Suprapubic skin (tissue), 4 donors: Measurements from ENCODE around the gene ALCAM.

Experiments
- POLR2A ChIP-seq, 2 donors: fragments of 450-650 bp; IDR thresholded peaks; one replicate each; pipeline ENCODE4 v1.6.1; 2017; ENCODE audit warnings: antibody characterized with exemption in 2 of 2, mild to moderate bottlenecking in 2 of 2, moderate library complexity in 2 of 2
- POLR2AphosphoS5 ChIP-seq, 3 donors: sonication (generic); formaldehyde crosslinking; IDR thresholded peaks; one replicate each; pipeline ENCODE4 v1.6.1; 2017; ENCODE audit warnings: antibody characterized with exemption in 3 of 3
- TF ChIP-seq, protein P1 (sequence below), 2 donors: fragments of 200-600 bp in 1 of 2; fragments of 450-650 bp in 1 of 2; sonication (generic) in 1 of 2; IDR thresholded peaks; one replicate each; pipeline ENCODE4 v1.5.1; 2016 to 2019; ENCODE audit warnings: antibody characterized with exemption in 2 of 2, mild to moderate bottlenecking in 1 of 2, moderate library complexity in 1 of 2

DNA sequence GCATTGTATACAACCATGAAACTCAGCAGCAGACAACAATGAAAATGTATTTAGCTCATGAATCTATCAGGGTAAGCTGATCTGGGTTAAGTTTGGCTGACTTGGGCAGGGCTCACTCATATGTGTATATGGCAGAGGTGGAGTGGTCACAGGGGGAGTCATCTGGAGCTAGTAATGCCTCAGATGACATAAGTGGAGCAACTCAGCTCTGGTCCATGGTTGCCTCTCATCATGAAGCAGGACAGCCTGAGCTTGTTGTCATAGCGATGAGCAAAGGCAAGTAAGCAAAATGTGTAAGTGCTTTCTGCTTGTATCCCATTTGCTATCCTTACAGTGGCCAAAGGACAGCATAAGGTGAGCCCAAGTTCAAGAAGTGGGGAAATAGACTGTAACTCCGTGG is 64.5 kb downstream of the ALCAM start:
- TF ChIP-seq, protein P1, sequence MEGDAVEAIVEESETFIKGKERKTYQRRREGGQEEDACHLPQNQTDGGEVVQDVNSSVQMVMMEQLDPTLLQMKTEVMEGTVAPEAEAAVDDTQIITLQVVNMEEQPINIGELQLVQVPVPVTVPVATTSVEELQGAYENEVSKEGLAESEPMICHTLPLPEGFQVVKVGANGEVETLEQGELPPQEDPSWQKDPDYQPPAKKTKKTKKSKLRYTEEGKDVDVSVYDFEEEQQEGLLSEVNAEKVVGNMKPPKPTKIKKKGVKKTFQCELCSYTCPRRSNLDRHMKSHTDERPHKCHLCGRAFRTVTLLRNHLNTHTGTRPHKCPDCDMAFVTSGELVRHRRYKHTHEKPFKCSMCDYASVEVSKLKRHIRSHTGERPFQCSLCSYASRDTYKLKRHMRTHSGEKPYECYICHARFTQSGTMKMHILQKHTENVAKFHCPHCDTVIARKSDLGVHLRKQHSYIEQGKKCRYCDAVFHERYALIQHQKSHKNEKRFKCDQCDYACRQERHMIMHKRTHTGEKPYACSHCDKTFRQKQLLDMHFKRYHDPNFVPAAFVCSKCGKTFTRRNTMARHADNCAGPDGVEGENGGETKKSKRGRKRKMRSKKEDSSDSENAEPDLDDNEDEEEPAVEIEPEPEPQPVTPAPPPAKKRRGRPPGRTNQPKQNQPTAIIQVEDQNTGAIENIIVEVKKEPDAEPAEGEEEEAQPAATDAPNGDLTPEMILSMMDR (IDR thresholded peaks at IDR 0.05) = no peak
- no peak for TF ChIP-seq POLR2A (IDR thresholded peaks at IDR 0.05)
- TF ChIP-seq POLR2AphosphoS5 (IDR thresholded peaks at IDR 0.05) = no peak
